ENCODE measurements around the gene ZSCAN5A. TPM values are rescaled to one million over a fixed set of nuclear protein-coding genes. Genes with fewer than 3 reads are reported as not detected.

ZSCAN5A gene
- total and polyA plus RNA-seq, 2 of the 13 experiments (the other 11 are each of a cell fraction or from before 2014, with no cell fraction given): 9.5 to 17.8 TPM

- no peak overlapping the region for H3K9ac ChIP-seq (ENCODE audit: insufficient read depth, low read depth, low read length)
- H4K20me1 ChIP-seq (ENCODE audit: insufficient read depth, low read length): no peaks in the 10 kb centered on the region
- no peak for ATAC-seq
- peak; percentile 58 for DNase-seq (ENCODE audit: low spot score)
- no peak overlapping the region for H3K4me3 ChIP-seq (replicated peaks in 1 of 3; ENCODE audit: insufficient read depth in 1 of 3, low read depth in 2 of 3, low read length in 3 of 3)
- BruUV-seq (replicated peaks): no TSS peak
- TF ChIP-seq, protein P1, sequence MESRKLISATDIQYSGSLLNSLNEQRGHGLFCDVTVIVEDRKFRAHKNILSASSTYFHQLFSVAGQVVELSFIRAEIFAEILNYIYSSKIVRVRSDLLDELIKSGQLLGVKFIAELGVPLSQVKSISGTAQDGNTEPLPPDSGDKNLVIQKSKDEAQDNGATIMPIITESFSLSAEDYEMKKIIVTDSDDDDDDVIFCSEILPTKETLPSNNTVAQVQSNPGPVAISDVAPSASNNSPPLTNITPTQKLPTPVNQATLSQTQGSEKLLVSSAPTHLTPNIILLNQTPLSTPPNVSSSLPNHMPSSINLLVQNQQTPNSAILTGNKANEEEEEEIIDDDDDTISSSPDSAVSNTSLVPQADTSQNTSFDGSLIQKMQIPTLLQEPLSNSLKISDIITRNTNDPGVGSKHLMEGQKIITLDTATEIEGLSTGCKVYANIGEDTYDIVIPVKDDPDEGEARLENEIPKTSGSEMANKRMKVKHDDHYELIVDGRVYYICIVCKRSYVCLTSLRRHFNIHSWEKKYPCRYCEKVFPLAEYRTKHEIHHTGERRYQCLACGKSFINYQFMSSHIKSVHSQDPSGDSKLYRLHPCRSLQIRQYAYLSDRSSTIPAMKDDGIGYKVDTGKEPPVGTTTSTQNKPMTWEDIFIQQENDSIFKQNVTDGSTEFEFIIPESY (CRISPR knock-in tag; IDR thresholded peaks at IDR 0.05): peak; percentile 81
- TF ChIP-seq ZMYM3 (CRISPR knock-in tag; IDR thresholded peaks at IDR 0.05): no peak
- TF ChIP-seq, protein P2, sequence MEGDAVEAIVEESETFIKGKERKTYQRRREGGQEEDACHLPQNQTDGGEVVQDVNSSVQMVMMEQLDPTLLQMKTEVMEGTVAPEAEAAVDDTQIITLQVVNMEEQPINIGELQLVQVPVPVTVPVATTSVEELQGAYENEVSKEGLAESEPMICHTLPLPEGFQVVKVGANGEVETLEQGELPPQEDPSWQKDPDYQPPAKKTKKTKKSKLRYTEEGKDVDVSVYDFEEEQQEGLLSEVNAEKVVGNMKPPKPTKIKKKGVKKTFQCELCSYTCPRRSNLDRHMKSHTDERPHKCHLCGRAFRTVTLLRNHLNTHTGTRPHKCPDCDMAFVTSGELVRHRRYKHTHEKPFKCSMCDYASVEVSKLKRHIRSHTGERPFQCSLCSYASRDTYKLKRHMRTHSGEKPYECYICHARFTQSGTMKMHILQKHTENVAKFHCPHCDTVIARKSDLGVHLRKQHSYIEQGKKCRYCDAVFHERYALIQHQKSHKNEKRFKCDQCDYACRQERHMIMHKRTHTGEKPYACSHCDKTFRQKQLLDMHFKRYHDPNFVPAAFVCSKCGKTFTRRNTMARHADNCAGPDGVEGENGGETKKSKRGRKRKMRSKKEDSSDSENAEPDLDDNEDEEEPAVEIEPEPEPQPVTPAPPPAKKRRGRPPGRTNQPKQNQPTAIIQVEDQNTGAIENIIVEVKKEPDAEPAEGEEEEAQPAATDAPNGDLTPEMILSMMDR (CRISPR knock-in tag; IDR thresholded peaks at IDR 0.05): peak; percentile 71
- TF ChIP-seq THYN1 (CRISPR knock-in tag; IDR thresholded peaks at IDR 0.05; ENCODE audit: borderline replicate concordance, low read depth): no peak
- peak; percentile 73 for TF ChIP-seq STAG1 (CRISPR knock-in tag; IDR thresholded peaks at IDR 0.05)
- peak; percentile 50 for TF ChIP-seq RAD21 (CRISPR knock-in tag; IDR thresholded peaks at IDR 0.05)
- 0 out of 2 replicates have a peak, but pooled peaks have one; percentile 19 for TF ChIP-seq ZMYM4 (CRISPR knock-in tag; IDR thresholded peaks at IDR 0.05)
- TF ChIP-seq POGZ (CRISPR knock-in tag; IDR thresholded peaks at IDR 0.05): peak; percentile 55
- no peak for TF ChIP-seq ZNF430 (CRISPR knock-in tag; IDR thresholded peaks at IDR 0.05)
- TF ChIP-seq SMC3 (IDR thresholded peaks at IDR 0.05; ENCODE audit: low read length): peak; percentile 66
- TF ChIP-seq ELK4 (CRISPR knock-in tag; IDR thresholded peaks at IDR 0.05; ENCODE audit: borderline replicate concordance): no peak
- no peak for TF ChIP-seq CREM (IDR thresholded peaks at IDR 0.05)
- no peak for TF ChIP-seq CREM (CRISPR knock-in tag; IDR thresholded peaks at IDR 0.05)
- ChIA-PET CTCF (ENCODE audit: low intra/inter-chr PET ratio, low total read pairs) (interaction anchor here (1.0 to 1.7 kb wide), 3 partner anchors 41 to 284 kb away, joined by 3 to 6 read pairs (median 5); no protein-coding TSS in a partner anchor), POLR2A (no interaction called here)
- intact Hi-C loops (cut with micrococcal nuclease; ENCODE audit: unreplicated experiment) (no loop called here), in situ Hi-C loops (cut with HindIII; ENCODE audit: extremely low pct_ligation_motif_present, low pct_unique_long_range_greater_than_20kb) (no loop called here)
- H2AFZ ChIP-seq (ENCODE audit: low read length): no peak overlapping the region
- H3K36me3 ChIP-seq (replicated peaks in 1 of 2; ENCODE audit: control insufficient read depth in 1 of 2, insufficient read depth in 2 of 2, low read length in 2 of 2): no peaks in the 10 kb centered on the region
- H3K4me2 ChIP-seq (ENCODE audit: low read depth, low read length): no peak overlapping the region
- 36% methylated on average over 8 of the region's 8 CpGs for WGBS (ENCODE audit: low lambda C conversion rate)
- H3K79me2 ChIP-seq (ENCODE audit: insufficient read depth, low read length): no peaks in the 10 kb centered on the region
- no peaks in the 10 kb centered on the region for H3K27me3 ChIP-seq (ENCODE audit: control insufficient read depth in 1 of 2, insufficient read depth in 2 of 2, low read length in 2 of 2)
- no peaks in the 10 kb centered on the region for H3K9me3 ChIP-seq (ENCODE audit: low read length)
- no peak overlapping the region for H3K27ac ChIP-seq (ENCODE audit: extremely low read length, insufficient read depth, low read length)
- H3K4me1 ChIP-seq (ENCODE audit: insufficient read depth, low read length): peaks cover 25% of the 10 kb centered on the region
- no peak for FAIRE-seq
Observed at GRCh38 chr19:56350416-56351045, 35.9 kb upstream of the ZSCAN5A start.

All from HepG2 (cell line).